Measurements from ENCODE around the gene CD33. TPM values are rescaled to one million over a fixed set of nuclear protein-coding genes. Genes with fewer than 3 reads are reported as not detected.
"Not testable (repeated sequence)": the region's sequence is repeated elsewhere in the genome, so short reads cannot be mapped to it uniquely, and the experiment has no call there.

CD33 gene
- total RNA-seq = 1 to 10 TPM in 1 of 2 donors, under 1 TPM in 1; 0.98 to 2.9 TPM
- long read RNA-seq, partial matches to known transcripts = 0 of 1 reads
- long read RNA-seq, other reads (novel, unspliced or antisense) = 1 of 1 reads

- intact Hi-C loops (cut with DNase I, micrococcal nuclease); ATAC-seq: not testable (repeated sequence)
- peak; percentile 6 to 28 for DNase-seq
These were observed at the start of gene CD33 for GRCh38 chr19:51224898-51225393. CD33 (plus strand) TSS chr19:51225080; CDS start chr19:51225119, 39 bp downstream.

- intact Hi-C loops (cut with DNase I, micrococcal nuclease) = no loop called here
- ATAC-seq (no peak), DNase-seq (no peak)
These were observed 45.6 kb upstream of the CD33 start for GRCh38 chr19:51179256-51179655.

- intact Hi-C loops (cut with DNase I, micrococcal nuclease) = no loop called here
- DNase-seq (no peak), ATAC-seq (no peak)
These were observed 43.4 kb upstream of the CD33 start for GRCh38 chr19:51181377-51181912.

DNA sequence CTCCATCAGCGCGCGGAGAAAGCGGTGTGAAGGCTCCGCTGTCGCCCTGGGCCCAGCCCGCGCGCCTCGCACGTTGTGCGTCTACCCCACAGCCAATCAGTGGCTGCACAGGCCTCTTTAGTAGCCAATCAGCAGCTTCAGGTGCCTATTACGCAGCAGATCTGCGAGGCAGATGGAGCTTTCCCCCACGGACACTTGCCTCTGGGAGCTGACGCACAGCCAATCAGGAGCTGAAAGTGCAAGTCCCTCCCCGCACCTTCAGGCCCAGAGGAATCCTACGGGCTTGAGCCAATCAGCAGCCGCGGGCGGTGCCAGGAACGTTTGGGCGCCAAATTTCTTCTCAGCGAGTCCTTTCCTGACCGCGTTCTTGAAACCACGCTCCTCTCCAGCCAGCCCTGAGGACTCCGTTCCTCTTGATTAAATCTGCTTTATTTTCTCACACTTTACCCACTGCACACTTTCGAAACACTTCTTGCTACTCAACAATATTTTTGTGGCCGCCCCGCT is 42.9 kb upstream of the CD33 start:
- ATAC-seq = no peak
- DNase-seq = no peak
- intact Hi-C loops (cut with DNase I, micrococcal nuclease) = no loop called here

DNA sequence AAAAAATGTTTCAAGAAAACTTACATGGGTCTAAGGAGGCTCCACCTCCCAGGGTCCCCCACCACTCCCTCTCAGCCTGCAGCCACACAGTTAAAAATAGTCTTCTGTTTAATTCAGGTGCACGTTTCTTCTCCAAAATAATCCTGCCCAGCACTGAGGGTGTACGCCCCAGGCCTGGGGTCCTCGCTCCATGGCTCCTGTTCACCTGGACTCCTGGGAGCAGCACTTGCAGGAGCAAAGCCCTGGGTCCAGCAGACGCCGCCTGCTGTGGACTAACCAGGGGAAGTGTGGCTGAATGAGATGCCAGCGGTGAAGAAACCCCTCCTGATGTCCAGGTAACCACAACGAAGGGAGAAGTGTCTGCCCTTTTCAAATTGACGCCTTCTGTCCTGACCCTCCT is 41.3 kb upstream of the CD33 start:
- no peak for ATAC-seq
- intact Hi-C loops (cut with DNase I, micrococcal nuclease) = no loop called here

GRCh38 chr19:51185069-51185867 is 39.6 kb upstream of the CD33 start:
- ATAC-seq = no peak
- DNase-seq = no peak
- intact Hi-C loops (cut with DNase I, micrococcal nuclease) = no loop called here

More for the DNA sequence above, 41.3 kb upstream of the CD33 start:
- DNase-seq = no peak

DNA sequence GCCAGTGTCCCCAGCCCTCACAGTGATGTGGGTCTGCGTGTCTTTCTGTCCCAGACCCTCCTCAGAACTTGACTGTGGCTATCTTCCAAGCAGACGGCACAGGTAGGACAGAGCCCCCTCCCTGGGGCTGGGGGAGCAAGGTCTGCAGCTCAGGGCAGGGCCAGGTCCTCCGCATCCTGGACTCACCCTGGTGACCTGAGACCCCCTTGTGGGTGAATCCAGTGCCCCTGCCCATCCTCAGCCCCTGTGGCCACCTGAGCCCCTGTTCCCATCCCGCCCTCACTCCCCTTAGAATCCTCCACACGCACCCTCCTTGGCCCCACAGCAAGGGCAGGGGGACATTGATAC is 39.0 kb upstream of the CD33 start:
- intact Hi-C loops (cut with DNase I, micrococcal nuclease) = no loop called here
- DNase-seq (no peak), ATAC-seq (no peak)

GRCh38 chr19:51186323-51186722 is 38.6 kb upstream of the CD33 start:
- no peak for ATAC-seq
- intact Hi-C loops (cut with DNase I, micrococcal nuclease) = no loop called here
- DNase-seq = no peak

DNA sequence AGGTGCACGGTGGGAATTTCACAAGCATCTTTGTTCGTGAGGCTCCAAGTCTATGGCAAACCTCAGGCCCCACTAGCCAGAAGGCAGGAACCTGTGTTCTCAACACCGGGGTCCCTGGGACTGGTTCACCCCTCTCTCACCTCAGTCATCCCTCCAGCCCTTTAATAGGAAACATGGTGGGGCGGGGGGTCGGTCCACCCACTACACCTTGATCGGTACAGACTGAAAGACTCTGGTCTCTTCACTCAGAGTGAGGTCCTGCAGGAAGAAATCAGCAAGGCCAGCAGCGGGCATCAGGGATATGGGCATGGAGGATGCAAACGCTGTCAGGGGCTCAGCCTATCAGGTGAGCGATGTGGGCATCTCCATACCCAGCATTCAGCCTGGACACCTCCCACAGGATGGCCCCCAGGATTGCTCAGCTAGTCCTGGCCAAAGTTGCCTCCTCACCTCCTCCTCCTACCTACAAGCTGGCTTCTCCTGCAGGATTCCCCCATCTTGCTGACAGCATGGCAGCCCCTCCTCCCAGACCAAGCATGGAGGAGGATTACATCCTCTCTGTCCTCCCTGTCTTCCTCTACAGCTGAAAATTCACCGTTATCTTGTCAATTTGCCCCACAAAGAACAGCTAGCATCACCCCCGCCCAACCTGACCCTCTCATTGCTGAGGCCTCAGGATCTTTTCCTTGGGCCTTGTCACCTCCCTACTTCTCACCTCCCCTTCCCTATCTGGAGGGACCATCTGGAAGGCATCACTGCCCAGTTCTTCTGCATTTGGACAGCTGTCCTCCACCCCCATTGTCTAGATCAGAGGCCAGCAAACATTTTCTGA is 37.3 kb upstream of the CD33 start:
- ATAC-seq (no peak), DNase-seq (no peak)
- intact Hi-C loops (cut with DNase I, micrococcal nuclease) = no loop called here

DNA sequence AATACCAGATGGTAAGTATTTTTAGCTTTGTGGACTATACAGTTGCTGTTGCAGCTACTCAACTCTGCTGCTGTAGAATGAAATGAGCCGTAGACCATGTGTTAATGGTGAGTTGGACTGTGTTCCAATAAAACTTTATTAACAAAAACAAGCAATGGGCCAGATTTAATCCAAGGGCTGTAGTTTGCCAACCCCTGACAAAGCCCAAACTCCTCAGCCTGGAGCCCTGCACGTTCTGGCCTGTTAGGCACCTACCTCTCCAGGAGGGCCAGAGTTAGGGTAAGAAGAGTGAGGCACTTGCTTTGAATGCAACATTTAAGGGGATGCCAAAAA is 36.7 kb upstream of the CD33 start:
- intact Hi-C loops (cut with DNase I, micrococcal nuclease) = no loop called here
- ATAC-seq (no peak), DNase-seq (no peak)

GRCh38 chr19:51192689-51193088 is 32.2 kb upstream of the CD33 start:
- DNase-seq (no peak), ATAC-seq (no peak)
- intact Hi-C loops (cut with DNase I, micrococcal nuclease) = no loop called here

DNA sequence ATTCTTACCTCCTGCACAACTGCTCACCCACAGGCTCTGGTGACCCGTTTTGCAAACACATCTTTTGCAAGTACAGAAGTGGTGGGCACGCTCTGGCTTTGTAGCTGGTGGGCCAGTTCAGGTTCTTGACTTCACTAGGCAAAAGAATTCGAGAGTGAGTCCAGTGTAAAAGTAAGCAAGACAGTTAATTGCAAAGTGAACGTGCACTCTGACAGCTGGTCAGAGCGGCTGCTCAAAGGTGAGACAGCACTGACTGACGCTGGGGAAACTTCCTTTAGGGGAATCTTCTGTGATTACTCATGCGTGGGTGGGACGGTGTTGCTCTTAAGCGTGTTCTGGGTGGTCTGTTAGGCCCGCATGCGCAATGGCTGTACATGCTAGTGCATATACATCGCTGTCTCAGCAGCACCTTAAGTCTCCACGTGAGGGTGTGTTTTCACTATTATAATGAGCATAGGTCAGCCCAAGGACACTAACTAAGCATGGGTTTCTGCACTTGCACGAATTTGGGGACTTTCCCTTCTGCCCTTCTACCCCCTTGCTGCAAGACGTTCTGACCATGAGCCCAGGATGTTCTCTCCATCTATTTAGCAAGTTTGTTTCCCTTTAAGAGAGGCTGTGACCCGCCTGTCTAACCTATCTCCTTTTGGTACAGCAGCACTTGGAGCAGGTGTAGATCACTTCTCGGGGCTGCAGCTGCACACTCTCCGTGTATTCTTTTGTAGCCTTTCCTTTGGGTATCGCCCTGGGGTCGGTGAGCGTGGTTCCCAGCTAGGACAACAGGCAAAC is 30.2 kb upstream of the CD33 start:
- ATAC-seq (no peak), DNase-seq (no peak)
- intact Hi-C loops (cut with DNase I, micrococcal nuclease) = no loop called here

GRCh38 chr19:51195316-51195586 is 29.6 kb upstream of the CD33 start:
- ATAC-seq = no peak
- DNase-seq = no peak
- intact Hi-C loops (cut with DNase I, micrococcal nuclease) = no loop called here

- ATAC-seq = no peak
- intact Hi-C loops (cut with DNase I, micrococcal nuclease) = no loop called here
- no peak for DNase-seq
These were observed 29.3 kb upstream of the CD33 start for GRCh38 chr19:51195616-51196015.

GRCh38 chr19:51196181-51196580 is 28.7 kb upstream of the CD33 start:
- no peak for ATAC-seq
- intact Hi-C loops (cut with DNase I, micrococcal nuclease) = no loop called here
- DNase-seq = no peak

- DNase-seq (no peak), ATAC-seq (no peak)
- intact Hi-C loops (cut with DNase I, micrococcal nuclease) = no loop called here
These were observed 26.2 kb upstream of the CD33 start for GRCh38 chr19:51198641-51199040.

DNA sequence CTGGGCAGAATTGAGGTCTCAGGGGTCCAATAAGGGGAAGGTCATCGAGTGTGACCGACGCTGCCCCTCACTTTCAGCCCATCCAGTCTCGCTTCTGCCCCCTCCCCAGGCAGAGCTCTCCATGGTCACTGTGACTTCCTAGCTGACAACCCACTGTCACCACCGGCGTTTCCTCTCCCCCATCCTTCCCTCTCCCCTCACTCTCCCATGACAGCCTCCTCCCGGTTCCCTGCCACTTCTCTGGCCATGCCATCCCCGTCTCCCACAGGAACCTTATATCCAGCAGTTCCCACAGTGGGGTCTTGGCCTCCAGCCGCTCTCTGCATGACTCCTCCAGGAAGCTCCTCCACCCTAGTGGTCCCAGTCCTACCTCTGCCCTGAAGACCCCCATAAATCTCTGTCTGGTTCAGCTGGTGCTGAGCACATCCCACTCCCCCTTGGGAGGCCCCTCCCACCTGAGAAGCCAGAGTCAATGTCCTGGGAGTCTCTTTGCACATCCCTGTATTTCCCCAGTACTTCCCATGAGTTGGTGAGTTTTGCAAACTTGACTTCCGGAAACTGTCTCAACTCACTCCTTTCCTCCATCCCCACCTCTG is 24.7 kb upstream of the CD33 start:
- intact Hi-C loops (cut with DNase I, micrococcal nuclease) = no loop called here
- ATAC-seq = no peak
- DNase-seq = no peak

GRCh38 chr19:51201712-51202111 is 23.2 kb upstream of the CD33 start:
- intact Hi-C loops (cut with DNase I, micrococcal nuclease) = no loop called here
- ATAC-seq = no peak
- DNase-seq = no peak

GRCh38 chr19:51203916-51204315 is 21.0 kb upstream of the CD33 start:
- intact Hi-C loops (cut with DNase I, micrococcal nuclease) = no loop called here
- no peak for DNase-seq
- no peak for ATAC-seq
